Smooth muscle cell (in vitro differentiated cells): ENCODE results near the gene HTATSF1. TPM values are rescaled to one million over a fixed set of nuclear protein-coding genes. Genes with fewer than 3 reads are reported as not detected.

Experiments used
- DNase-seq: peaks from one replicate; lab custom pipeline; 2025; ENCODE audit not compliant: unreplicated experiment; lab: John Stamatoyannopoulos, UW
- H2AFZ ChIP-seq: fragments of 200-600 bp; sonication (generic); 2 replicates; pipeline ENCODE4 v1.6.0; 2016; ENCODE audit warnings: antibody characterized with exemption, low read depth, mild to moderate bottlenecking
- H3F3A ChIP-seq: fragments of 200-600 bp; sonication (generic); 2 replicates; pipeline ENCODE4 v1.6.0; 2017; ENCODE audit warnings: antibody characterized with exemption, low read depth
- H3K27ac ChIP-seq: fragments of 200-600 bp; sonication (generic); 2 replicates; pipeline ENCODE4 v1.5.1; 2016; ENCODE audit warnings: low read depth, mild to moderate bottlenecking
- H3K27me3 ChIP-seq: fragments of 200-600 bp; sonication (generic); 2 replicates; pipeline ENCODE4 v1.6.1; 2016; ENCODE audit warnings: low read depth, mild to moderate bottlenecking
- H3K36me3 ChIP-seq: fragments of 200-600 bp; sonication (generic); 2 replicates; pipeline ENCODE4 v1.5.1; 2016; ENCODE audit warnings: low read depth
- H3K4me1 ChIP-seq: fragments of 200-600 bp; sonication (generic); 2 replicates; pipeline ENCODE4 v1.5.1; 2016; ENCODE audit warnings: low read depth
- H3K4me2 ChIP-seq: fragments of 200-600 bp; sonication (generic); 2 replicates; pipeline ENCODE4 v1.6.0; 2016; ENCODE audit warnings: mild to moderate bottlenecking
- H3K4me3 ChIP-seq: fragments of 200-600 bp; sonication (generic); 2 replicates; pipeline ENCODE4 v1.5.1; 2016; ENCODE audit warnings: mild to moderate bottlenecking
- H3K79me2 ChIP-seq: fragments of 200-600 bp; sonication (generic); 2 replicates; pipeline ENCODE4 v1.6.0; 2016; ENCODE audit warnings: low read depth, mild to moderate bottlenecking
- H3K9ac ChIP-seq: fragments of 200-600 bp; sonication (generic); 2 replicates; pipeline ENCODE4 v1.6.0; 2016; ENCODE audit warnings: low read depth
- H3K9me3 ChIP-seq: fragments of 200-600 bp; sonication (generic); replicated peaks from 2 replicates; pipeline ENCODE4 v1.5.1; 2016; ENCODE audit warnings: low read depth
- H4K20me1 ChIP-seq: fragments of 200-600 bp; sonication (generic); 2 replicates; pipeline ENCODE4 v1.6.0; 2016; ENCODE audit warnings: low read depth
- CTCF ChIP-seq: fragments of 200-600 bp; sonication (generic); IDR thresholded peaks from 2 replicates; pipeline ENCODE4 v1.5.1; 2017; ENCODE audit warnings: borderline replicate concordance, mild to moderate bottlenecking, antibody characterized with exemption; ENCODE audit not compliant: insufficient read depth, poor library complexity, severe bottlenecking
- WGBS: methylation state at CpG from one replicate; pipeline ENCODE4 v1.1.7; 2016; ENCODE audit warnings: low lambda C conversion rate; 5-methylcytosine and 5-hydroxymethylcytosine counted together
- polyA plus RNA-seq: library from polyadenylated mRNA; unstranded; fragments of >200 nt; fragmentation: Nextera tagmentation; extraction: Ambion mirVana; gene quantifications from 2 replicates; pipeline ENCODE4 v1.2.1, GENCODE V29; 2016
- total RNA-seq: library from RNA; depleted of rRNA; stranded (reverse); fragments of >200 nt; gene quantifications from 2 replicates; pipeline ENCODE4 v1.2.3, GENCODE V29; 2014

The HTATSF1 gene
- total and polyA plus RNA-seq, 2 experiments from 2014 or later = 42.9 to 46.9 TPM

- Histone ChIP-seq H3K4me3 (no peak overlapping the region), H3K4me2 (no peak overlapping the region), H3K79me2 (no peaks in the 10 kb centered on the region), H3K4me1 (no peaks in the 10 kb centered on the region), H3K9me3 (no peaks in the 10 kb centered on the region), H3F3A (no peaks in the 10 kb centered on the region), H3K27me3 (no peaks in the 10 kb centered on the region), H2AFZ (no peak overlapping the region), H3K36me3 (no peaks in the 10 kb centered on the region), H3K9ac (no peak overlapping the region), H4K20me1 (no peaks in the 10 kb centered on the region), H3K27ac (no peak overlapping the region)
- WGBS = 81% methylated on average over 2 of the region's 2 CpGs
- TF ChIP-seq CTCF = no peak
- DNase-seq = no peak
These were observed 20.4 kb upstream of the HTATSF1 start for GRCh38 chrX:136477026-136477425.

GRCh38 chrX:136480383-136480782 is 17.0 kb upstream of the HTATSF1 start:
- H3K79me2 ChIP-seq = no peaks in the 10 kb centered on the region
- TF ChIP-seq CTCF = no peak
- no peak overlapping the region for H3K4me2 ChIP-seq
- no peaks in the 10 kb centered on the region for H3K4me1 ChIP-seq
- peaks cover 4% of the 10 kb centered on the region for H3K27me3 ChIP-seq
- H3K27ac ChIP-seq = no peak overlapping the region
- H4K20me1 ChIP-seq = no peaks in the 10 kb centered on the region
- 70% methylated on average over 4 of the region's 4 CpGs for whole genome bisulfite sequencing
- H3F3A ChIP-seq = no peaks in the 10 kb centered on the region
- H2AFZ ChIP-seq = no peak overlapping the region
- H3K9me3 ChIP-seq = no peaks in the 10 kb centered on the region
- H3K9ac ChIP-seq = no peak overlapping the region
- H3K4me3 ChIP-seq = no peak overlapping the region
- no peaks in the 10 kb centered on the region for H3K36me3 ChIP-seq
- DNase-seq = no peak

- no peaks in the 10 kb centered on the region for H3K36me3 ChIP-seq
- no peak within 1 kb of the TSS for H2AFZ ChIP-seq
- H3K4me2 ChIP-seq = no peak within 1 kb of the TSS
- no peaks in the 10 kb centered on the region for H3F3A ChIP-seq
- no peak for TF ChIP-seq CTCF
- no peak within 1 kb of the TSS for H3K4me3 ChIP-seq
- H3K4me1 ChIP-seq = no peaks in the 10 kb centered on the region
- DNase-seq = no peak
- 53% methylated on average over 4 of the region's 4 CpGs for WGBS
- H4K20me1 ChIP-seq = no peaks in the 10 kb centered on the region
- H3K9me3 ChIP-seq = no peaks in the 10 kb centered on the region
- H3K27ac ChIP-seq = no peak within 1 kb of the TSS
- peaks cover 28% of the 10 kb centered on the region for H3K27me3 ChIP-seq
- no peak within 1 kb of the TSS for H3K9ac ChIP-seq
- no peaks in the 10 kb centered on the region for H3K79me2 ChIP-seq
These were observed 9.7 kb upstream of the HTATSF1 start, which contains the start of gene BRS3 for GRCh38 chrX:136487647-136488046. TSS of gene BRS3 (plus strand) at chrX:136487947. CDS start at chrX:136488115, 168 bp downstream.

- Histone ChIP-seq H4K20me1 (no peaks in the 10 kb centered on the region), H3K79me2 (no peaks in the 10 kb centered on the region), H3K4me2 (no peak overlapping the region), H2AFZ (no peak overlapping the region), H3K27ac (no peak overlapping the region), H3K27me3 (peaks cover 28% of the 10 kb centered on the region), H3K9ac (no peak overlapping the region), H3K4me1 (no peaks in the 10 kb centered on the region), H3K4me3 (no peak overlapping the region), H3K36me3 (no peaks in the 10 kb centered on the region), H3K9me3 (no peaks in the 10 kb centered on the region), H3F3A (no peaks in the 10 kb centered on the region)
- no peak for TF ChIP-seq CTCF
- no peak for DNase-seq
- WGBS = 50% methylated on average over 5 of the region's 5 CpGs
These were observed 8.7 kb upstream of the HTATSF1 start for GRCh38 chrX:136488706-136489105.
